Measurements from ENCODE around the gene ROBO2. TPM values are rescaled to one million over a fixed set of nuclear protein-coding genes. Genes with fewer than 3 reads are reported as not detected.

The ROBO2 gene
- total RNA-seq, 4 donors from 2014 or later: 4.7 to 8.4 (median 6.6) TPM

DNA sequence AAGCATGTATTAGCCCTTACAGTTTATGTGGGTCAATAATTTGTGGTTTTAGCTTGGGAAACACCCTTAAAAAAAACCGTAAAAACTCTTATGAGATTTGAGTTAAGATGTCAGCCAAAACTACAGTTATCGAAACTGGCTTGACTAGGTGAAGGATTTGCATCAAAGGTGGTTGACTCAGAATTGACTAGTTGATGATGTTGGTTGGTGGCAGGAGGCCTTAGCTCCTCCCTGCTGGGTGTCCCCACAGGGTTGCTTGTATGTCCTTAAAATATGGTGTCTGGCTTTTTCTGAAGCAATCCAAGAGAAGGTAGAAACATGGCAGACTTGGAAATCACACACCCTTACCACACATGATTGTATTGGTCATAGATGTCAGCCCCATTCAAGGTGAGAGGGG, 305.1 kb downstream of the ROBO2 start:
- TF ChIP-seq POLR2A (IDR thresholded peaks at IDR 0.05): no peak
- TF ChIP-seq, protein P1, sequence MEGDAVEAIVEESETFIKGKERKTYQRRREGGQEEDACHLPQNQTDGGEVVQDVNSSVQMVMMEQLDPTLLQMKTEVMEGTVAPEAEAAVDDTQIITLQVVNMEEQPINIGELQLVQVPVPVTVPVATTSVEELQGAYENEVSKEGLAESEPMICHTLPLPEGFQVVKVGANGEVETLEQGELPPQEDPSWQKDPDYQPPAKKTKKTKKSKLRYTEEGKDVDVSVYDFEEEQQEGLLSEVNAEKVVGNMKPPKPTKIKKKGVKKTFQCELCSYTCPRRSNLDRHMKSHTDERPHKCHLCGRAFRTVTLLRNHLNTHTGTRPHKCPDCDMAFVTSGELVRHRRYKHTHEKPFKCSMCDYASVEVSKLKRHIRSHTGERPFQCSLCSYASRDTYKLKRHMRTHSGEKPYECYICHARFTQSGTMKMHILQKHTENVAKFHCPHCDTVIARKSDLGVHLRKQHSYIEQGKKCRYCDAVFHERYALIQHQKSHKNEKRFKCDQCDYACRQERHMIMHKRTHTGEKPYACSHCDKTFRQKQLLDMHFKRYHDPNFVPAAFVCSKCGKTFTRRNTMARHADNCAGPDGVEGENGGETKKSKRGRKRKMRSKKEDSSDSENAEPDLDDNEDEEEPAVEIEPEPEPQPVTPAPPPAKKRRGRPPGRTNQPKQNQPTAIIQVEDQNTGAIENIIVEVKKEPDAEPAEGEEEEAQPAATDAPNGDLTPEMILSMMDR (IDR thresholded peaks at IDR 0.05): no peak
- no peak for DNase-seq
- no peaks in the 10 kb centered on the region for H3K9me3 ChIP-seq
- H3K27ac ChIP-seq: no peak overlapping the region
- 66 to 91% methylated on average over 2 of the region's 2 CpGs for WGBS, 2 donors
- intact Hi-C loops (cut with DNase I): no loop called here
- no peak overlapping the region for H3K4me3 ChIP-seq
- H3K4me1 ChIP-seq: no peaks in the 10 kb centered on the region
- H3K36me3 ChIP-seq: no peaks in the 10 kb centered on the region
- no peaks in the 10 kb centered on the region for H3K27me3 ChIP-seq

DNA sequence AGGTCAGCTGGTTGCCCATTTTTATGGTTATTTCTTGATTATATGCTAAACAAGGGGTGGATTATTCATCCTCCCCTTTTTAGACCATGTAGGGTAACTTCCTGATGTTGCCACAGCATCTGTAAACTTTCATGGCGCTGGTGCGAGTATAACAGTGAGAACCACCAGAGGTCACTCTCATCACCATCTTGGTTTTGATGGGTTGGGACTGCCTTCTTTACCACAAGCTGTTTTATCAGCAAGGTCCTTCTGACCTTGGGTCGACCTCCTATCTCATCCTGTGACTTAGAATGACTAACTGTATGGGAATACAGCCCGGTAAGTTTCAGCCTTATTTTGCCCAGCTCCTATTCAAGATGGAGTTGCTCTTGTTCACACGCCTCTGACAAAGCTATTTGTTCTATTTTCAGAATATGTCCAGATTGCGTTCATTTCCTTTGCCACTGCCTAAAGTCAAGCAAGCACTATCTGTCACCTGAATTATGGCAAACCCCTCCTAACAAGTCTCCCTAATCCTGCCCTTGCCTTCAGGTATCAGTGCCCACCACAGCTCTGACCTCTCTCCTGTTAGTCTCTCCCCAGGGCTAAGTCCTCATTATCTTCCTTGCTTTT, 308.5 kb downstream of the ROBO2 start:
- H3K27me3 ChIP-seq: no peaks in the 10 kb centered on the region
- no peak overlapping the region for H3K4me3 ChIP-seq
- no peak for TF ChIP-seq POLR2A (IDR thresholded peaks at IDR 0.05)
- TF ChIP-seq, protein P1 (IDR thresholded peaks at IDR 0.05): peak in 1 of 6 experiments; percentile 40
- WGBS, 2 donors: 64 to 77% methylated on average over 6 of the region's 6 CpGs
- no peaks in the 10 kb centered on the region for H3K36me3 ChIP-seq
- H3K27ac ChIP-seq: no peak overlapping the region
- no peaks in the 10 kb centered on the region for H3K4me1 ChIP-seq
- DNase-seq: no peak
- no peaks in the 10 kb centered on the region for H3K9me3 ChIP-seq
- intact Hi-C loops (cut with DNase I): no loop called here

DNA sequence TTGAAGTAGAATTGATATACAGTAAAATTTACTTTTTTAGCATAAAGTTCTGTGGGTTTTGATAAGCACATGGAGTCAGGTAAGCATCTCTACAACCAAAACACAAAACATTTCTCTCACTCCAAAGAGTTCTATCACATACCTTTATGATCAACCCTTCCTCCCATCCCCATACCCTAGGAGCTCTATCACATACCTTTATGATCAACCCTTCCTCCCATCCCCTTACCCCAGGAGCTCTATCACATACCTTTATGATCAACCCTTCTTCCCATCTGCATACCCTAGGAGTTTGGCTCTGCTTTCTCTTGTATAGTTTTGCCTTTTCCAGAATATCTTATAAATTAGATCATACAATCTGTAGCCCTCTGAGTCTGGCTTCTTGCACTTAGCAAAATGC, 315.1 kb downstream of the ROBO2 start:
- peaks cover 0 to 8% (median 0%) of the 10 kb centered on the region in 3 donors for H3K4me1 ChIP-seq
- no peak for TF ChIP-seq POLR2A (IDR thresholded peaks at IDR 0.05)
- TF ChIP-seq, protein P1 (IDR thresholded peaks at IDR 0.05): no peak
- intact Hi-C loops (cut with DNase I): no loop called here
- no peak overlapping the region for H3K27ac ChIP-seq
- H3K9me3 ChIP-seq: no peaks in the 10 kb centered on the region
- H3K4me3 ChIP-seq: no peak overlapping the region
- H3K36me3 ChIP-seq: no peaks in the 10 kb centered on the region
- DNase-seq: no peak
- no peaks in the 10 kb centered on the region for H3K27me3 ChIP-seq

DNA sequence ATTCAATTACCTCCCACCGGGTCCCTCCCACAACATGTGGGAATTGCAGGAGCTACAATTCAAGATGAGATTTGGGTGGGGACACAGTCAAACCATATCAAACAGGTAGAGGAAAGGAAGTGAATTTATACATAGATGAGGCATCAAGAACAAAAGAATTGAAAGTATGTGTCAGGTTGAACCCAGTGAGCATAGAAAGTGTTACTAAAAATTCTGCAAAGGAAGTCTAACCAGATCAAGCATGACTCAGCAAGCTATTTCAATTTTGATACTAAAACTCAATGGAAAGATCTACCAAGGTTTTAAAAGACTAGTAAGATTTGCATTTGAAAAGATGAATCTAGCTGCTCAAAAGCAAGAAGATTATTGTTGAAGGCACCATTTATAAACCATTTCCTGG, 323.0 kb downstream of the ROBO2 start:
- H3K27me3 ChIP-seq: no peaks in the 10 kb centered on the region
- WGBS, 2 donors: 92 to 100% methylated on average over 1 of the region's 1 CpG
- no peak for DNase-seq
- no peak overlapping the region for H3K27ac ChIP-seq
- no peak overlapping the region for H3K4me3 ChIP-seq
- no peaks in the 10 kb centered on the region for H3K36me3 ChIP-seq
- TF ChIP-seq POLR2A (IDR thresholded peaks at IDR 0.05): no peak
- TF ChIP-seq, protein P1 (IDR thresholded peaks at IDR 0.05): no peak
- H3K4me1 ChIP-seq: peaks cover 0 to 12% (median 0%) of the 10 kb centered on the region in 3 donors
- H3K9me3 ChIP-seq: no peaks in the 10 kb centered on the region
- intact Hi-C loops (cut with DNase I): no loop called here

DNA sequence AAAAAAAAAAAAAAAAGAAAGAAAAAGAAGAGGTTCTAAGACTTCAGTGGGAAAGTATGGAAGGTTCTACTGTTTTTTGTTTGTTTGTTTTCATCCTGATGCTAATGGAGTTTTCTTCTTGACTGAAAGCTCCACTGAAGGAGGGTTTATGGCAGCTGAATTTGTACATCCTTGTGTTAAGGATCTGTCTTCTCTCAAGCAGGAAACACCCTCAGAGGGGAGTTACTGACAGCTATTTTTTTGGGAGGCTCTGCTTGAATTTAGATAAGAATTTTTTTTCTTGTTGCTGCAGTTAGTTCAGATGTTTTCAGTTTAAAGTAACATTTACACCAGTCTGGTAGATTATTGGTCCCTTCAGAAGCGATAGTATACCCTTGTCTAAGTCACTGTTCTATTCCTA, 325.3 kb downstream of the ROBO2 start:
- Histone ChIP-seq H3K36me3 (no peaks in the 10 kb centered on the region), H3K27me3 (no peaks in the 10 kb centered on the region), H3K4me1 (peaks cover 0 to 15% (median 0%) of the 10 kb centered on the region in 3 donors), H3K27ac (no peak overlapping the region), H3K9me3 (no peaks in the 10 kb centered on the region), H3K4me3 (no peak overlapping the region)
- intact Hi-C loops (cut with DNase I): no loop called here
- DNase-seq: no peak
- 63 to 79% methylated on average over 1 of the region's 1 CpG for WGBS, 2 donors
- no peak for TF ChIP-seq POLR2A (IDR thresholded peaks at IDR 0.05)
- TF ChIP-seq, protein P1 (IDR thresholded peaks at IDR 0.05): no peak

Data from esophagus squamous epithelium (tissue), 5 donors.